Measurements from ENCODE around the gene CASP7.
A peak's percentile ranks its signal among the peaks of the same experiment; 100 is the strongest.

CASP7 gene

GRCh38 chr10:113661332-113661731 is 18.4 kb upstream of the CASP7 start:
- H2AK5ac ChIP-seq (ENCODE audit: low read length): no peak overlapping the region
- no CpG with 5 or more reads among the region's 2 CpGs for WGBS (ENCODE audit: extremely low coverage, insufficient coverage, low lambda C conversion rate)
- H2BK120ac ChIP-seq (ENCODE audit: low read depth, low read length): no peak overlapping the region
- no peak overlapping the region for H3K27ac ChIP-seq (ENCODE audit: low read depth, low read length)
- H3K79me1 ChIP-seq (ENCODE audit: low read length): no peaks in the 10 kb centered on the region
- H2BK5ac ChIP-seq (ENCODE audit: low read length): no peak overlapping the region
- no peak overlapping the region for H3K4me2 ChIP-seq (ENCODE audit: low read length)
- no peak overlapping the region for H3K9ac ChIP-seq (ENCODE audit: low read length)
- no peak overlapping the region for H3K18ac ChIP-seq (ENCODE audit: low read length)
- H3K4ac ChIP-seq (ENCODE audit: low read depth, low read length): no peak overlapping the region
- no peaks in the 10 kb centered on the region for H3K36me3 ChIP-seq (ENCODE audit: control insufficient read depth, insufficient read depth, low read length)
- H3K27me3 ChIP-seq (ENCODE audit: insufficient read depth, low read length, poor library complexity): no peaks in the 10 kb centered on the region
- no peaks in the 10 kb centered on the region for H3K4me1 ChIP-seq (ENCODE audit: control insufficient read depth, low read depth, low read length)
- H3K4me3 ChIP-seq (ENCODE audit: low read length): no peak overlapping the region
- H4K5ac ChIP-seq (ENCODE audit: low read length): no peak overlapping the region
- H3K79me2 ChIP-seq (ENCODE audit: control insufficient read depth, insufficient read depth, low read length): no peaks in the 10 kb centered on the region
- H3K56ac ChIP-seq (ENCODE audit: low read length): no peak overlapping the region
- no peak overlapping the region for H4K8ac ChIP-seq (ENCODE audit: low read depth, low read length)
- H3K23ac ChIP-seq (ENCODE audit: low read length): no peak overlapping the region
- no peak overlapping the region for H2BK15ac ChIP-seq (replicated peaks; ENCODE audit: low read depth)
- no peak for DNase-seq

GRCh38 chr10:113663142-113663541 is 16.6 kb upstream of the CASP7 start:
- no peak overlapping the region for H2AK5ac ChIP-seq (ENCODE audit: low read length)
- H4K8ac ChIP-seq (ENCODE audit: low read depth, low read length): no peak overlapping the region
- H3K79me2 ChIP-seq (ENCODE audit: control insufficient read depth, insufficient read depth, low read length): no peaks in the 10 kb centered on the region
- no peaks in the 10 kb centered on the region for H3K36me3 ChIP-seq (ENCODE audit: control insufficient read depth, insufficient read depth, low read length)
- no CpG with 5 or more reads among the region's 5 CpGs for WGBS (ENCODE audit: extremely low coverage, insufficient coverage, low lambda C conversion rate)
- H2BK120ac ChIP-seq (ENCODE audit: low read depth, low read length): no peak overlapping the region
- DNase-seq: no peak
- H3K23ac ChIP-seq (ENCODE audit: low read length): no peak overlapping the region
- no peak overlapping the region for H3K4me3 ChIP-seq (ENCODE audit: low read length)
- no peaks in the 10 kb centered on the region for H3K79me1 ChIP-seq (ENCODE audit: low read length)
- no peak overlapping the region for H3K4ac ChIP-seq (ENCODE audit: low read depth, low read length)
- no peak overlapping the region for H4K5ac ChIP-seq (ENCODE audit: low read length)
- no peaks in the 10 kb centered on the region for H3K27me3 ChIP-seq (ENCODE audit: insufficient read depth, low read length, poor library complexity)
- no peak overlapping the region for H3K27ac ChIP-seq (ENCODE audit: low read depth, low read length)
- H3K4me1 ChIP-seq (ENCODE audit: control insufficient read depth, low read depth, low read length): no peaks in the 10 kb centered on the region
- no peak overlapping the region for H2BK15ac ChIP-seq (replicated peaks; ENCODE audit: low read depth)
- H2BK5ac ChIP-seq (ENCODE audit: low read length): no peak overlapping the region
- no peak overlapping the region for H3K4me2 ChIP-seq (ENCODE audit: low read length)
- H3K56ac ChIP-seq (ENCODE audit: low read length): no peak overlapping the region
- H3K9ac ChIP-seq (ENCODE audit: low read length): no peak overlapping the region
- H3K18ac ChIP-seq (ENCODE audit: low read length): no peak overlapping the region

GRCh38 chr10:113663908-113664307 is 15.8 kb upstream of the CASP7 start, which contains the start of gene NRAP:
TSS of gene NRAP (minus strand) at chr10:113664041. CDS start at chr10:113663882, 159 bp downstream.
- no peak within 1 kb of the TSS for H2BK120ac ChIP-seq (ENCODE audit: low read depth, low read length)
- no peak within 1 kb of the TSS for H3K27ac ChIP-seq (ENCODE audit: low read depth, low read length)
- no peak within 1 kb of the TSS for H3K4me2 ChIP-seq (ENCODE audit: low read length)

GRCh38 chr10:113665352-113665751 is 14.4 kb upstream of the CASP7 start:
- no peak overlapping the region for H3K27ac ChIP-seq (ENCODE audit: low read depth, low read length)
- no peak overlapping the region for H3K9ac ChIP-seq (ENCODE audit: low read length)
- H4K8ac ChIP-seq (ENCODE audit: low read depth, low read length): no peak overlapping the region
- no peaks in the 10 kb centered on the region for H3K4me1 ChIP-seq (ENCODE audit: control insufficient read depth, low read depth, low read length)
- H3K27me3 ChIP-seq (ENCODE audit: insufficient read depth, low read length, poor library complexity): no peaks in the 10 kb centered on the region
- no peaks in the 10 kb centered on the region for H3K36me3 ChIP-seq (ENCODE audit: control insufficient read depth, insufficient read depth, low read length)
- no peaks in the 10 kb centered on the region for H3K79me1 ChIP-seq (ENCODE audit: low read length)
- no peak overlapping the region for H3K4ac ChIP-seq (ENCODE audit: low read depth, low read length)
- no CpG with 5 or more reads among the region's 4 CpGs for WGBS (ENCODE audit: extremely low coverage, insufficient coverage, low lambda C conversion rate)
- no peak overlapping the region for H3K18ac ChIP-seq (ENCODE audit: low read length)
- no peaks in the 10 kb centered on the region for H3K79me2 ChIP-seq (ENCODE audit: control insufficient read depth, insufficient read depth, low read length)
- no peak overlapping the region for H2AK5ac ChIP-seq (ENCODE audit: low read length)
- no peak overlapping the region for H3K23ac ChIP-seq (ENCODE audit: low read length)
- no peak overlapping the region for H3K56ac ChIP-seq (ENCODE audit: low read length)
- no peak overlapping the region for H4K5ac ChIP-seq (ENCODE audit: low read length)
- DNase-seq: no peak
- H2BK120ac ChIP-seq (ENCODE audit: low read depth, low read length): no peak overlapping the region
- H2BK15ac ChIP-seq (replicated peaks; ENCODE audit: low read depth): no peak overlapping the region
- H3K4me2 ChIP-seq (ENCODE audit: low read length): no peak overlapping the region
- no peak overlapping the region for H2BK5ac ChIP-seq (ENCODE audit: low read length)
- no peak overlapping the region for H3K4me3 ChIP-seq (ENCODE audit: low read length)

More at GRCh38 chr10:113663908-113664307, 15.8 kb upstream of the CASP7 start, which contains the start of gene NRAP:
- Histone ChIP-seq H3K18ac (ENCODE audit: low read length) (no peak within 1 kb of the TSS), H3K4me1 (ENCODE audit: control insufficient read depth, low read depth, low read length) (no peaks in the 10 kb centered on the region), H3K56ac (ENCODE audit: low read length) (no peak within 1 kb of the TSS), H4K8ac (ENCODE audit: low read depth, low read length) (no peak within 1 kb of the TSS), H2BK5ac (ENCODE audit: low read length) (no peak within 1 kb of the TSS), H3K79me1 (ENCODE audit: low read length) (no peaks in the 10 kb centered on the region), H3K4ac (ENCODE audit: low read depth, low read length) (no peak within 1 kb of the TSS), H3K9ac (ENCODE audit: low read length) (no peak within 1 kb of the TSS), H2BK15ac (replicated peaks; ENCODE audit: low read depth) (no peak within 1 kb of the TSS), H3K4me3 (ENCODE audit: low read length) (no peak within 1 kb of the TSS), H3K36me3 (ENCODE audit: control insufficient read depth, insufficient read depth, low read length) (no peaks in the 10 kb centered on the region), H4K5ac (ENCODE audit: low read length) (no peak within 1 kb of the TSS), H3K27me3 (ENCODE audit: insufficient read depth, low read length, poor library complexity) (no peaks in the 10 kb centered on the region), H2AK5ac (ENCODE audit: low read length) (no peak within 1 kb of the TSS), H3K23ac (ENCODE audit: low read length) (no peak within 1 kb of the TSS), H3K79me2 (ENCODE audit: control insufficient read depth, insufficient read depth, low read length) (no peaks in the 10 kb centered on the region)
- WGBS (ENCODE audit: extremely low coverage, insufficient coverage, low lambda C conversion rate): no CpG with 5 or more reads among the region's 5 CpGs
- no peak for DNase-seq

GRCh38 chr10:113665806-113666354 is 13.8 kb upstream of the CASP7 start:
- Histone ChIP-seq H3K27ac (ENCODE audit: low read depth, low read length) (no peak overlapping the region), H3K36me3 (ENCODE audit: control insufficient read depth, insufficient read depth, low read length) (no peaks in the 10 kb centered on the region), H3K79me1 (ENCODE audit: low read length) (no peaks in the 10 kb centered on the region), H3K9ac (ENCODE audit: low read length) (no peak overlapping the region), H2BK120ac (ENCODE audit: low read depth, low read length) (no peak overlapping the region), H3K4me2 (ENCODE audit: low read length) (no peak overlapping the region), H4K5ac (ENCODE audit: low read length) (no peak overlapping the region), H3K79me2 (ENCODE audit: control insufficient read depth, insufficient read depth, low read length) (no peaks in the 10 kb centered on the region), H3K4ac (ENCODE audit: low read depth, low read length) (no peak overlapping the region), H2BK15ac (replicated peaks; ENCODE audit: low read depth) (no peak overlapping the region), H3K4me1 (ENCODE audit: control insufficient read depth, low read depth, low read length) (no peaks in the 10 kb centered on the region), H3K23ac (ENCODE audit: low read length) (no peak overlapping the region), H3K56ac (ENCODE audit: low read length) (no peak overlapping the region), H3K27me3 (ENCODE audit: insufficient read depth, low read length, poor library complexity) (no peaks in the 10 kb centered on the region), H2AK5ac (ENCODE audit: low read length) (no peak overlapping the region), H3K18ac (ENCODE audit: low read length) (no peak overlapping the region), H2BK5ac (ENCODE audit: low read length) (no peak overlapping the region), H4K8ac (ENCODE audit: low read depth, low read length) (no peak overlapping the region), H3K4me3 (ENCODE audit: low read length) (no peak overlapping the region)
- no CpG with 5 or more reads among the region's 6 CpGs for WGBS (ENCODE audit: extremely low coverage, insufficient coverage, low lambda C conversion rate)
- peak; percentile 80 for DNase-seq

- no peak overlapping the region for H2BK5ac ChIP-seq (ENCODE audit: low read length)
- H3K18ac ChIP-seq (ENCODE audit: low read length): no peak overlapping the region
- no peaks in the 10 kb centered on the region for H3K27me3 ChIP-seq (ENCODE audit: insufficient read depth, low read length, poor library complexity)
- H3K79me1 ChIP-seq (ENCODE audit: low read length): no peaks in the 10 kb centered on the region
- no peak overlapping the region for H2BK15ac ChIP-seq (replicated peaks; ENCODE audit: low read depth)
- no peak overlapping the region for H3K27ac ChIP-seq (ENCODE audit: low read depth, low read length)
- H3K56ac ChIP-seq (ENCODE audit: low read length): no peak overlapping the region
- DNase-seq: no peak
- H3K9ac ChIP-seq (ENCODE audit: low read length): no peak overlapping the region
- H2BK120ac ChIP-seq (ENCODE audit: low read depth, low read length): no peak overlapping the region
- H3K4me3 ChIP-seq (ENCODE audit: low read length): no peak overlapping the region
- no peak overlapping the region for H3K4ac ChIP-seq (ENCODE audit: low read depth, low read length)
- H3K79me2 ChIP-seq (ENCODE audit: control insufficient read depth, insufficient read depth, low read length): no peaks in the 10 kb centered on the region
- H3K36me3 ChIP-seq (ENCODE audit: control insufficient read depth, insufficient read depth, low read length): no peaks in the 10 kb centered on the region
- H4K8ac ChIP-seq (ENCODE audit: low read depth, low read length): no peak overlapping the region
- H3K4me2 ChIP-seq (ENCODE audit: low read length): no peak overlapping the region
- no CpG with 5 or more reads among the region's 5 CpGs for WGBS (ENCODE audit: extremely low coverage, insufficient coverage, low lambda C conversion rate)
- H2AK5ac ChIP-seq (ENCODE audit: low read length): no peak overlapping the region
- H3K4me1 ChIP-seq (ENCODE audit: control insufficient read depth, low read depth, low read length): no peaks in the 10 kb centered on the region
- H3K23ac ChIP-seq (ENCODE audit: low read length): no peak overlapping the region
- H4K5ac ChIP-seq (ENCODE audit: low read length): no peak overlapping the region
These were observed 12.9 kb upstream of the CASP7 start for GRCh38 chr10:113666682-113667252.
